ENCODE results near the gene SLC30A1. TPM values are rescaled to one million over a fixed set of nuclear protein-coding genes. Genes with fewer than 3 reads are reported as not detected.
"Not testable (repeated sequence)": the region's sequence is repeated elsewhere in the genome, so short reads cannot be mapped to it uniquely, and the experiment has no call there.

Gene SLC30A1
- total RNA-seq, 1 donor from 2014 or later: 18.2 TPM

- peaks cover 13% of the 10 kb centered on the region for H3K36me3 Mint-ChIP-seq (ENCODE audit: low read depth)
- H3K4me3 Mint-ChIP-seq (ENCODE audit: unreplicated experiment): no peak overlapping the region
- no peak for DNase-seq (ENCODE audit: low spot score)
- peaks cover 36% of the 10 kb centered on the region for H3K4me1 Mint-ChIP-seq (ENCODE audit: low read depth)
- no peaks in the 10 kb centered on the region for H3K9me3 Mint-ChIP-seq (ENCODE audit: low read depth)
- no peaks in the 10 kb centered on the region for H3K27me3 Mint-ChIP-seq (ENCODE audit: low read depth)
- H3K27ac Mint-ChIP-seq (ENCODE audit: unreplicated experiment): no peak overlapping the region
- TF ChIP-seq CTCF (IDR thresholded peaks at IDR 0.05): no peak
Measured at GRCh38 chr1:211574705-211575104, 4.3 kb downstream of the SLC30A1 start.

DNA sequence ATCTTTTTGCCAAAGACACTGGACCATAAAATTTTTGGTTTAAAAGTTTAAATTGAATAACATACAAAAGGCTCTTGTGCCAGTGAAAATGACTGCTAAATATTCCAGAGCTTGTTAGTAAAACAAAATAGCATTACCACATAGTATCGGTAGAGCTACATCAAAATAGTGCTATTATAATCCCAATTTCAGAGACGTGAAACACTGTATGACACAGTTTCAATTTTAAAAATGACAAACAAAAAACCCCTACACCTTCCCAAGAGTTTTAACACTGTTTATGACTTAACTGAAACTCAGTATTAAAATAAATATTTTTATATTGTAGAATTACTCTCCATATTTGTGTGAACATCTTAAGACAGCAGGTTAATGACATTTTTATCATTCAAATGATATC lies 7.0 kb downstream of the SLC30A1 start:
- TF ChIP-seq CTCF (IDR thresholded peaks at IDR 0.05): no peak
- no peak overlapping the region for H3K27ac Mint-ChIP-seq (ENCODE audit: unreplicated experiment)
- H3K36me3 Mint-ChIP-seq (ENCODE audit: low read depth): peaks cover 13% of the 10 kb centered on the region
- H3K27me3 Mint-ChIP-seq (ENCODE audit: low read depth): no peaks in the 10 kb centered on the region
- peaks cover 33% of the 10 kb centered on the region for H3K4me1 Mint-ChIP-seq (ENCODE audit: low read depth)
- no peak for DNase-seq (ENCODE audit: low spot score)
- no peak overlapping the region for H3K4me3 Mint-ChIP-seq (ENCODE audit: unreplicated experiment)
- H3K9me3 Mint-ChIP-seq (ENCODE audit: low read depth): no peaks in the 10 kb centered on the region

GRCh38 chr1:211570378-211570777 lies 8.6 kb downstream of the SLC30A1 start:
- H3K4me1 Mint-ChIP-seq (ENCODE audit: low read depth): peaks cover 18% of the 10 kb centered on the region
- not testable (repeated sequence) for H3K9me3 Mint-ChIP-seq (ENCODE audit: low read depth)

DNA sequence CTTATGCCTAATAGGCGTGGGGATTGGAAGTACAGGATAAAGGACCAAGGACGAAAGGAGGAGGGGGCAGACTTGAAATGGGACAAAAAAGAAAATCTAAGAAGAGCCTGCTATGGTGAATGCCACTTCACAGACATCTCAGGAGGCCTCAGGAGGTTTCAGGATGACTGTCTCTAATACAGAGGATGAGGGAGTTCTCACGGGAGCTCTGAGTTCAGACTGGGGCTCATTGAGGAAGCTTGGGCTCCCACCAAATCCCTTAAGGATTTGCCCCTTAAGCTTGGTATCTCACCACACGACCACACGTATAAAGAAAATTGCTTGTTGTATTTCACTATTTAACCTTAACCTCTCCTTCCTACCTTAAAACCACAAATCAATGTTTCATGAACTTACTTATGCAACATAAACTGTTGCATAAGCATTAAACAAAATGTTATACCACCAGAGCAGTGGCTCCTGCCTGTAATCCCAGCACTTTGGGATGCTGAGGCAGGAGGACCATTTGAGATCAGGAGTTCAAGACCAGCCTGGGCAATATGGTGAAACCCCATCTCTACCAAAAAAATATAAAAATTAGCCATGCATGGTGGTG lies 12.4 kb downstream of the SLC30A1 start:
- TF ChIP-seq CTCF (IDR thresholded peaks at IDR 0.05): no peak
- Mint-ChIP-seq H3K9me3 (ENCODE audit: low read depth) (no peaks in the 10 kb centered on the region), H3K4me1 (ENCODE audit: low read depth) (no peaks in the 10 kb centered on the region), H3K36me3 (ENCODE audit: low read depth) (peaks cover under 1% of the 10 kb centered on the region), H3K27me3 (ENCODE audit: low read depth) (peaks cover 1% of the 10 kb centered on the region), H3K27ac (ENCODE audit: unreplicated experiment) (no peak overlapping the region), H3K4me3 (ENCODE audit: unreplicated experiment) (no peak overlapping the region)
- DNase-seq (ENCODE audit: low spot score): no peak

More at GRCh38 chr1:211570378-211570777, 8.6 kb downstream of the SLC30A1 start:
- H3K27me3 Mint-ChIP-seq (ENCODE audit: low read depth); H3K27ac Mint-ChIP-seq (ENCODE audit: unreplicated experiment); DNase-seq (ENCODE audit: low spot score); H3K4me3 Mint-ChIP-seq (ENCODE audit: unreplicated experiment): not testable (repeated sequence)
- H3K36me3 Mint-ChIP-seq (ENCODE audit: low read depth): peaks cover 12% of the 10 kb centered on the region

DNA sequence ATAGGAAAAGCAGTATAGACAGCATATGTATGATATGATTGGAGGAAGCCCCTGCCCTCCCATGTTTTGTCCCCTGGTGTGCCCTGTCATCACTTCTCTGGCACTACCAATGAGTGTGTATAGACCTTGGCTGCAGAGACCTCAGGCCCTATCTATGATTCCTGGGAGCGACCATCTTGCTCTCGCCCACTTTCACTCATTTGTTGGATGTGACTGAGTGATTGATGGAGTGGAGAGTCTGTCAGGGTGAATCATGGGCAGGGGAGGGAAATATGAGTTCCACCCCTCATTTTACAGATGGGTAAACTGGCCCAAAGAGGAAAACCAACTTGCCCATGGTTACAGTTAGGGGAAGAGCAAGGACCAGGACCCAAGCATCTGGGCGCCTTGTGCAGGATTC lies 14.9 kb downstream of the SLC30A1 start:
- TF ChIP-seq CTCF (IDR thresholded peaks at IDR 0.05): no peak
- Mint-ChIP-seq H3K27ac (ENCODE audit: unreplicated experiment) (no peak overlapping the region), H3K9me3 (ENCODE audit: low read depth) (no peaks in the 10 kb centered on the region), H3K36me3 (ENCODE audit: low read depth) (no peaks in the 10 kb centered on the region), H3K27me3 (ENCODE audit: low read depth) (peaks cover 1% of the 10 kb centered on the region), H3K4me1 (ENCODE audit: low read depth) (no peaks in the 10 kb centered on the region), H3K4me3 (ENCODE audit: unreplicated experiment) (no peak overlapping the region)
- DNase-seq (ENCODE audit: low spot score): no peak

Measured in chondrocyte (in vitro differentiated cells).